HEK293 (cell line): ENCODE measurements around the gene TCF7L2.

Experiments used
- CTCF ChIP-seq: fragments of 450-650 bp; formaldehyde crosslinking; IDR thresholded peaks from 2 replicates; pipeline ENCODE4 v1.5.1; 2016; ENCODE audit warnings: missing biosample characterization, missing genetic modification characterization
- ELK4 ChIP-seq: IDR thresholded peaks from 2 replicates; pipeline ENCODE4 v1.6.1; 2011; ENCODE audit warnings: mild to moderate bottlenecking, low read depth, low read length, borderline replicate concordance
- GLIS2 ChIP-seq: fragments of 450-650 bp; formaldehyde crosslinking; IDR thresholded peaks from 2 replicates; pipeline ENCODE4 v1.5.1; 2016; ENCODE audit warnings: missing biosample characterization, missing genetic modification characterization
- INSM2 ChIP-seq: fragments of 450-650 bp; formaldehyde crosslinking; IDR thresholded peaks from 2 replicates; pipeline ENCODE4 v1.5.1; 2016; ENCODE audit warnings: missing biosample characterization, missing genetic modification characterization
- KLF1 ChIP-seq: fragments of 450-650 bp; formaldehyde crosslinking; IDR thresholded peaks from 2 replicates; pipeline ENCODE4 v1.5.1; 2016; ENCODE audit warnings: missing biosample characterization, missing genetic modification characterization
- MZF1 ChIP-seq: fragments of 450-650 bp; formaldehyde crosslinking; IDR thresholded peaks from 2 replicates; pipeline ENCODE4 v1.5.1; 2017; ENCODE audit warnings: missing biosample characterization, missing genetic modification characterization, borderline replicate concordance
- PRDM10 ChIP-seq: fragments of 450-650 bp; formaldehyde crosslinking; IDR thresholded peaks from 2 replicates; pipeline ENCODE4 v1.5.1; 2016; ENCODE audit warnings: missing biosample characterization, missing genetic modification characterization
- SP2 ChIP-seq: fragments of 450-650 bp; formaldehyde crosslinking; IDR thresholded peaks from 2 replicates; pipeline ENCODE4 v1.5.1; 2016; ENCODE audit warnings: missing biosample characterization, missing genetic modification characterization
- ZNF157 ChIP-seq: fragments of 450-650 bp; formaldehyde crosslinking; IDR thresholded peaks from 2 replicates; pipeline ENCODE4 v1.5.1; 2016; ENCODE audit warnings: missing biosample characterization, missing genetic modification characterization
- ZNF280D ChIP-seq: fragments of 450-650 bp; formaldehyde crosslinking; IDR thresholded peaks from 2 replicates; pipeline ENCODE4 v1.5.1; 2016; ENCODE audit warnings: missing biosample characterization, missing genetic modification characterization
- ZNF621 ChIP-seq: fragments of 450-650 bp; formaldehyde crosslinking; IDR thresholded peaks from 2 replicates; pipeline ENCODE4 v1.5.1; 2017; ENCODE audit warnings: missing biosample characterization, missing genetic modification characterization
- ZNF707 ChIP-seq: fragments of 450-650 bp; formaldehyde crosslinking; IDR thresholded peaks from 2 replicates; pipeline ENCODE4 v1.5.1; 2016; ENCODE audit warnings: missing biosample characterization, missing genetic modification characterization
- ZNF76 ChIP-seq: fragments of 450-650 bp; formaldehyde crosslinking; IDR thresholded peaks from 2 replicates; pipeline ENCODE4; 2016; ENCODE audit warnings: low read depth, missing biosample characterization, missing genetic modification characterization, borderline replicate concordance
- TF ChIP-seq, protein P1 (sequence below): fragments of 450-650 bp; formaldehyde crosslinking; IDR thresholded peaks from 2 replicates; pipeline ENCODE4 v1.5.1; 2016; ENCODE audit warnings: missing biosample characterization, missing genetic modification characterization

- TF ChIP-seq PRDM10 (tag by site-specific recombination) (no peak), ZNF621 (tag by site-specific recombination) (no peak), CTCF (peak; percentile 45), KLF1 (tag by site-specific recombination) (no peak), MZF1 (no peak), GLIS2 (tag by site-specific recombination) (no peak), ZNF157 (no peak), SP2 (no peak), ZNF280D (tag by site-specific recombination) (no peak), INSM2 (tag by site-specific recombination) (no peak), ZNF707 (no peak), ZNF76 (tag by site-specific recombination) (no peak), ELK4 (no peak)
- TF ChIP-seq, protein P1, sequence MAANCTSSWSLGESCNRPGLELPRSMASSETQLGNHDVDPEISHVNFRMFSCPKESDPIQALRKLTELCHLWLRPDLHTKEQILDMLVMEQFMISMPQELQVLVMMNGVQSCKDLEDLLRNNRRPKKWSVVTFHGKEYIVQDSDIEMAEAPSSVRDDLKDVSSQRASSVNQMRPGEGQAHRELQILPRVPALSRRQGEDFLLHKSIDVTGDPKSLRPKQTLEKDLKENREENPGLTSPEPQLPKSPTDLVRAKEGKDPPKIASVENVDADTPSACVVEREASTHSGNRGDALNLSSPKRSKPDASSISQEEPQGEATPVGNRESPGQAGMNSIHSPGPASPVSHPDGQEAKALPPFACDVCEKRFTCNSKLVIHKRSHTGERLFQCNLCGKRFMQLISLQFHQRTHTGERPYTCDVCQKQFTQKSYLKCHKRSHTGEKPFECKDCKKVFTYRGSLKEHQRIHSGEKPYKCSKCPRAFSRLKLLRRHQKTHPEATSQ (tag by site-specific recombination) = no peak
These were observed 102.2 kb downstream of the TCF7L2 start for GRCh38 chr10:113052076-113052830.
